HG02840 (cell line): ENCODE measurements around the gene MYPN.
"Not testable (repeated sequence)": the region's sequence is repeated elsewhere in the genome, so short reads cannot be mapped to it uniquely, and the experiment has no call there.

Experiments used
- ATAC-seq: cut with Tn5 transposase; IDR thresholded peaks from one replicate; pipeline ENCODE4 v1.9.1; 2021; ENCODE audit warnings: mild to moderate bottlenecking, moderate library complexity, moderate number of reproducible peaks; ENCODE audit not compliant: unreplicated experiment, low FRiP score

The MYPN gene

GRCh38 chr10:68166871-68167585 lies 57.7 kb downstream of the MYPN start:
- ATAC-seq = no peak

- ATAC-seq = no peak
Measured at GRCh38 chr10:68167586-68168189, 58.4 kb downstream of the MYPN start.

GRCh38 chr10:68171539-68172080 lies 62.3 kb downstream of the MYPN start:
- no peak for ATAC-seq

GRCh38 chr10:68172324-68172723 lies 63.0 kb downstream of the MYPN start:
- no peak for ATAC-seq

GRCh38 chr10:68175949-68176348 lies 66.7 kb downstream of the MYPN start:
- ATAC-seq = no peak

GRCh38 chr10:68176797-68177196 lies 67.5 kb downstream of the MYPN start:
- no peak for ATAC-seq

- ATAC-seq = no peak
Measured at GRCh38 chr10:68178592-68178991, 69.3 kb downstream of the MYPN start.

GRCh38 chr10:68179016-68179415 lies 69.7 kb downstream of the MYPN start:
- no peak for ATAC-seq

GRCh38 chr10:68180490-68180889 lies 71.2 kb downstream of the MYPN start:
- ATAC-seq = no peak

GRCh38 chr10:68184546-68184945 lies 75.3 kb downstream of the MYPN start:
- ATAC-seq = no peak

- no peak for ATAC-seq
Measured at GRCh38 chr10:68185085-68185484, 75.8 kb downstream of the MYPN start.

GRCh38 chr10:68188835-68189234 lies 79.5 kb downstream of the MYPN start:
- no peak for ATAC-seq

GRCh38 chr10:68192113-68192512 lies 82.8 kb downstream of the MYPN start:
- no peak for ATAC-seq

- ATAC-seq = no peak
Measured at GRCh38 chr10:68194290-68194689, 85.0 kb downstream of the MYPN start.

- ATAC-seq = not testable (repeated sequence)
Measured at GRCh38 chr10:68195776-68196175, 86.5 kb downstream of the MYPN start.

GRCh38 chr10:68196701-68197100 lies 87.4 kb downstream of the MYPN start:
- no peak for ATAC-seq

GRCh38 chr10:68202960-68203353 lies 93.7 kb downstream of the MYPN start:
- ATAC-seq = no peak

GRCh38 chr10:68208424-68209042 lies 99.2 kb downstream of the MYPN start:
- ATAC-seq = no peak

- ATAC-seq = no peak
Measured at GRCh38 chr10:68211669-68212068, 102.4 kb downstream of the MYPN start.

GRCh38 chr10:68212721-68213352 lies 103.5 kb downstream of the MYPN start:
- no peak for ATAC-seq

- no peak for ATAC-seq
Measured at GRCh38 chr10:68218786-68219185, 109.5 kb downstream of the MYPN start.
